ENCODE data around the gene NLGN1.
"Not testable (repeated sequence)": the region's sequence is repeated elsewhere in the genome, so short reads cannot be mapped to it uniquely, and the experiment has no call there.

The NLGN1 gene

DNA sequence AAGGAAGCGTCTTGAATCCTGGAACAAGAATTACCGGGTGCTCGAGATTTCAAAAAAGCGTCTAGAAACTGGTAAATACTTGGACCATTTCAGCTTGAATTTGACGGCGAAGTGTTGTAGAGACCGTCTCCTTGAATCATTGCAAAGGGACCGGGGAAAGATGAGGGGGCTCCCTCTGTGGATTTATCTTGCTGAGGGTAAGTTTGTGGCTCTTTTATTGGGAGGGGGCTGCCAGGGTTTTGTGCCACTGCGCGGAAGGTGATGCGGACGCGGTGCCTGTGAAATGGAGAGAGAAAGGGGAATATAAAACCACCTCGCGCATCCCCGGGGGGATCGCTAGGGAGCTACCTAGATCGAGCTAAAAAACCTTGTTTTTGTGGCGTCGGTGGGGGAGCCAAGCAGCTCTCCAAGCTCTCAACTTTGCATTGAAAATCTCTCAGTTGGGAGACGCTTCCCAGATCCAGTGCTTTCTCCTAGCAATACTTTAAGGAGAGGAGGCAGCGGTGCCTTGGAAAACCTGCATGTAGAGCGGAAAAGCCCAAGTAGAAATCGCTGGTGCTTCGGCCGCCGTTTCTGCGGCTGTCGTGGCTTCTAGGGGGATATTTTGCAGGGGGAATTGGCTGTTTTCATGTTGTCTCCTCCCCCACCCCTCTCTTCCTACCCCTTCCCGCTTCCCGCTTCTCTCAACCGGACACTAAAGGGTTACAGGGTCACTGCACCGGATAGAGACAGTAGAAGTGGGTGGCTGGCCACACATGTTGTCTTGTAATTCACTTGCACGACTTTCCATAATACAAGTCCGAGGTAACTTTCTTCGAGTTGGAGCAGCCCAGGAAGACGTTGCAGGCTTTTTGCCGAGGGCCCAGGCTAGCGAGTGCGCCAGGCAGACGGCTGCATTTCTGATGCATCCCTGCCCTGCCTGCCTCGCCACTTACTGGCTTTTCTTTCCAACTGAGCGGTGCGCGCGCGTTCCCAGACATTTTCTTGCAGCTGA, 187.6 kb downstream of the NLGN1 start:
- TF ChIP-seq, protein P1, sequence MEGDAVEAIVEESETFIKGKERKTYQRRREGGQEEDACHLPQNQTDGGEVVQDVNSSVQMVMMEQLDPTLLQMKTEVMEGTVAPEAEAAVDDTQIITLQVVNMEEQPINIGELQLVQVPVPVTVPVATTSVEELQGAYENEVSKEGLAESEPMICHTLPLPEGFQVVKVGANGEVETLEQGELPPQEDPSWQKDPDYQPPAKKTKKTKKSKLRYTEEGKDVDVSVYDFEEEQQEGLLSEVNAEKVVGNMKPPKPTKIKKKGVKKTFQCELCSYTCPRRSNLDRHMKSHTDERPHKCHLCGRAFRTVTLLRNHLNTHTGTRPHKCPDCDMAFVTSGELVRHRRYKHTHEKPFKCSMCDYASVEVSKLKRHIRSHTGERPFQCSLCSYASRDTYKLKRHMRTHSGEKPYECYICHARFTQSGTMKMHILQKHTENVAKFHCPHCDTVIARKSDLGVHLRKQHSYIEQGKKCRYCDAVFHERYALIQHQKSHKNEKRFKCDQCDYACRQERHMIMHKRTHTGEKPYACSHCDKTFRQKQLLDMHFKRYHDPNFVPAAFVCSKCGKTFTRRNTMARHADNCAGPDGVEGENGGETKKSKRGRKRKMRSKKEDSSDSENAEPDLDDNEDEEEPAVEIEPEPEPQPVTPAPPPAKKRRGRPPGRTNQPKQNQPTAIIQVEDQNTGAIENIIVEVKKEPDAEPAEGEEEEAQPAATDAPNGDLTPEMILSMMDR (IDR thresholded peaks at IDR 0.05; ENCODE audit: borderline replicate concordance, insufficient read depth, low read depth, low read length), result no peak
- H3K4me3 ChIP-seq (ENCODE audit: low read depth, low read length), result no peak overlapping the region

DNA sequence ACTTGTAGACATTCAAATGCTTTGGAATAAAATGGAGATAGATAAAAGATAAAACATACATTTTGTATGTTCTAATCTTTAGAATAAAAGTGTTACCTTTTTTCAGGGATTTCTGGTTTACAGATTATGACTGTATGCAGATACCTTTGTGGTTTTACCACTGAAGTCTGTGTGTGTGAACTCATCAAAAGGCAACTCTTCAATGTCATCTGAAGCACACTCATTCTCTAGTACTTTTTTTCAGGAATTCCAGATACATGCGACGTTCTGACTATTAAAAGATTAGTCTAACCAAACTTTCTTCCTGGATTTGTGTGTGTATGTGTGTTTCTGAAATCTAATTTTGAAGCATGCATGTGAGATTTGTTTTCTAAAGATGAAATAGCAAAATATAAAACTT, 188.6 kb downstream of the NLGN1 start:
- TF ChIP-seq, protein P1 (IDR thresholded peaks at IDR 0.05; ENCODE audit: borderline replicate concordance, insufficient read depth, low read depth, low read length), result no peak
- no peak overlapping the region for H3K4me3 ChIP-seq (ENCODE audit: low read depth, low read length)

DNA sequence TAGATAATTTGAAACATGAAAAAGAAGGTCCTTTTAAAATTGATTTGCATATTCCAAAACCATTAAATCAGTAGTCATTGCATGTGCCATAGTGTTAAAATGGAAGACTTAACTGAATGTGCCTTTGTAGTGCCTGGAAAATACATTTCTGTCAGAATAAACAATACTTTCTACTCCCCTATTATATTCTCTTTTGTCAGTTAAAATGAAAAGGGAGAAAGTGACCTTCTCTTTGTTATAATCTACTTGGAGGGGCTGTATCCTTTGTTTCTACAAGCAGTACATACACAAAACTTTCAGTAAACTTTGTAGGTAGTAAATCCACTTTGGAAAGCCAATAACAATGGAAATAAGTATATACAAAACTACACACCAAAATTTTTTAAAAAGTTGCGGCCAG, 189.5 kb downstream of the NLGN1 start:
- H3K4me3 ChIP-seq (ENCODE audit: low read depth, low read length), result no peak overlapping the region
- TF ChIP-seq, protein P1 (IDR thresholded peaks at IDR 0.05; ENCODE audit: borderline replicate concordance, insufficient read depth, low read depth, low read length), result no peak

DNA sequence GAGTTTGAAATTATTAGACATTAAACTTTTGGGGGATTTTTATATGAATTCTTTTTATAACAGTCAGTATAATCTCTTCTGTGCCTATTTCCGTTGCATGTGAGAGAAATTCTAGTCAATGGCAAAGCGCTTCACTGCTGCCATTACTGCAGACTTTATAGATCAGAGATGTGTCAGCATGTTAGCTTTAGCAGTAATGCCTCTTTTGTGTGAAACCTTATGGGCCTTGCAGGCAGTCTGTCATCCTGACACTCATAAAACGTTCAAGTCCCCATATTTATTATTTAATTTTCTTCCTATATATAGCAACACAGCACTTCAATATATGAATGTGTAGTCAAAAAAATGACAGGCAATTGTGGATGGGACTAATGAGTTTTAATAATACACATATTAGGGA, 191.0 kb downstream of the NLGN1 start:
- TF ChIP-seq, protein P1 (IDR thresholded peaks at IDR 0.05; ENCODE audit: borderline replicate concordance, insufficient read depth, low read depth, low read length), result no peak
- H3K4me3 ChIP-seq (ENCODE audit: low read depth, low read length), result no peak overlapping the region

DNA sequence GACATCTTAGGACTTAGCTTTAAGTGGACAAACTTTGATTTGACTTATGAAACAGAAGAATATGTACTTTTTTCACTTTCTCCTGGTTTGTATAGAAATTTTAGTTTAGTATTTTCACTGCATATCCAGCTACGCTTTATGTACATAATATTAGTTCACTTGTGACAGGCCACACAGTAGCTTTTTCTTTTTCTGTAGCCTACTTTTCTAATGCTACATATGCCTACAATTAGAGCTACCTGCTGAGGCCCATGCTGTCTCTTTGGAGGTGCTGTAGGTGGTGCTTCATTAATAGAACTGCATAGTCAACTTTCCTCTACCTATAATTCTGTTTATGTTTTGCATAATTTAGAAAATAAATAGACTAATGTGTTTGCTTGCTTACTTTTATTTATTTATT, 191.6 kb downstream of the NLGN1 start:
- TF ChIP-seq, protein P1 (IDR thresholded peaks at IDR 0.05; ENCODE audit: borderline replicate concordance, insufficient read depth, low read depth, low read length), result no peak
- no peak overlapping the region for H3K4me3 ChIP-seq (ENCODE audit: low read depth, low read length)

DNA sequence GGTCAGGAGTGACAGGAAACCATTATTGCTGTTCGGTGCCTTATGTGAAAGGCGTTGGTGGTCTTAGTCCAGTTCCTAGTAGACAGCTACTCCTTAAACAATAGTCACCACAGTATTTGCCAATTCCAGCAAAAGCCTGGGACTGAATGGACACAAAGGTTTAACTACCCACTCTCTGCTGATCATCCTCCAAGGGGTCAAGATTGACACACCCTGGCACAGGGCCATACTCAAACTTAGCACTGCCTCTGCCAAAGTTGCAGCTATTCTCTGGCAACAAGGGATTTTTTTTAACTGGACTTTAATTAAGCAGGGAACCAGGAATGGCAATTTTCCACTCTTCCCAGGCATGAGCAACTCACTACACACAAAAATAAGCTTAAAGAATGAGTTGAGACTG, 193.9 kb downstream of the NLGN1 start:
- TF ChIP-seq, protein P1 (IDR thresholded peaks at IDR 0.05; ENCODE audit: borderline replicate concordance, insufficient read depth, low read depth, low read length), result no peak
- H3K4me3 ChIP-seq (ENCODE audit: low read depth, low read length), result no peak overlapping the region

DNA sequence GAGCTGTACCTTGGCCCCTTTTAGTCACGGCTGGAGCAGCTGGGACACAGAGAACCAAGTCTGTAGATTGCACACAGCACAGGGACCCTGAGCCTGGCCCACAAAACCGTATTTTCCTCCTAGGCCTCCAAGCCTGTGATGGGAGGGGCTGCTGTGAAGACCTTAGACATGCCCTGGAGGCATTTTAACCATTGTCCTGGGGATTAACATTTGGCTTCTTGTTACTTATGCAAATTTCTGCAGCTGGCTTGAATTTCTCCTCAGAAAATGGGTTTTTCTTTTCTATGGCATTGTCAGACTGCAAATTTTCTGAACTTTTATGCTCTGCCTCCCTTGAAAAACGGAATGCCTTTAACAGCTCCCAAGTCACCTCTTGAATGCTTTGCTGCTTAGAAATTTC, 197.3 kb downstream of the NLGN1 start:
- H3K4me3 ChIP-seq (ENCODE audit: low read depth, low read length), result not testable (repeated sequence)

Measured in GM12875 (cell line).